Body of pancreas (tissue), 4 donors: ENCODE results near the gene CSF1. TPM values are rescaled to one million over a fixed set of nuclear protein-coding genes. Genes with fewer than 3 reads are reported as not detected.

Experiments used
- ATAC-seq: fragments of 150-250 bp; one replicate; pipeline ENCODE4 v1.9.1; 2016
- DNase-seq, 4 donors: peaks; one replicate each; pipeline ENCODE4 v3.0.0-alpha.2; 2019
- H3K27ac ChIP-seq, 4 donors: fragments of 200-600 bp; sonication (generic); 1 replicate in 3 of 4; 2 replicates in 1 of 4; pipeline versions ENCODE4 v1.5.1 to v1.6.1; 2016 to 2019; ENCODE audit warnings: mild to moderate bottlenecking in 1 of 4, mixed read lengths in 1 of 4, moderate library complexity in 1 of 4
- H3K27me3 ChIP-seq, 2 donors: fragments of 200-600 bp; sonication (generic); one replicate each; pipeline ENCODE4 v1.6.0; 2016; ENCODE audit warnings: mild to moderate bottlenecking in 1 of 2
- H3K36me3 ChIP-seq, 2 donors: fragments of 200-600 bp; sonication (generic); replicated peaks in 1 of 2; 2 replicates each; pipeline ENCODE4 v1.5.1; 2016; ENCODE audit warnings: low read depth in 2 of 2; ENCODE audit not compliant: insufficient read depth in 1 of 2
- H3K4me1 ChIP-seq: fragments of 200-600 bp; sonication (generic); one replicate; pipeline ENCODE4 v1.6.0; 2016
- H3K4me3 ChIP-seq, 2 donors: fragments of 200-600 bp; sonication (generic); 1 replicate in 1 of 2; 2 replicates in 1 of 2; pipeline ENCODE4 v1.5.1; 2016 to 2019
- H3K9me3 ChIP-seq, 3 donors: fragments of 200-600 bp; sonication (generic); 1 replicate in 2 of 3; 2 replicates in 1 of 3; pipeline ENCODE4 v1.5.1; 2016
- CTCF ChIP-seq, 7 experiments: fragments of 450-650 bp in 4 of 7; fragments of 200-600 bp in 3 of 7; sonication (generic) in 3 of 7; IDR thresholded peaks; one replicate each; pipeline ENCODE4 v1.5.1; 2016 to 2019; ENCODE audit warnings: antibody characterized with exemption in 7 of 7
- POLR2A ChIP-seq, 3 donors: fragments of 450-650 bp; IDR thresholded peaks; one replicate each; pipeline ENCODE4 v1.6.1; 2016; ENCODE audit warnings: antibody characterized with exemption in 3 of 3, mild to moderate bottlenecking in 2 of 3
- WGBS, 2 donors: methylation state at CpG; one replicate each; pipeline ENCODE4 v1.1.5; 2017; 5-methylcytosine and 5-hydroxymethylcytosine counted together
- intact Hi-C: fragments of 100-400 bp; cut with DNase I; formaldehyde crosslinking; loops from one replicate; pipeline ENCODE4 v1.15.1; 2023
- total RNA-seq, 2 donors: library from RNA; depleted of rRNA; stranded (reverse); fragments of >200 nt; gene quantifications; one replicate each; pipeline ENCODE4 v1.1.0, GENCODE V29; 2016

CSF1 gene
- total RNA-seq, 2 donors from 2014 or later: 26.7 to 60.7 TPM

- TF ChIP-seq POLR2A (IDR thresholded peaks at IDR 0.05) (no peak), CTCF (IDR thresholded peaks at IDR 0.05) (no peak)
- no peaks in the 10 kb centered on the region for H3K27me3 ChIP-seq
- peaks cover 17% of the 10 kb centered on the region for H3K4me1 ChIP-seq
- intact Hi-C loops: no loop called here
- no peaks in the 10 kb centered on the region for H3K36me3 ChIP-seq
- DNase-seq (no peak), ATAC-seq (no peak)
- no peaks in the 10 kb centered on the region for H3K9me3 ChIP-seq
- H3K27ac ChIP-seq: no peak overlapping the region
- 61 to 80% methylated on average over 8 of the region's 8 CpGs for WGBS, 2 donors
- no peak overlapping the region for H3K4me3 ChIP-seq
Observed at GRCh38 chr1:109896681-109897080, 14.0 kb upstream of the CSF1 start.

GRCh38 chr1:109897259-109897955 lies 13.2 kb upstream of the CSF1 start:
- intact Hi-C loops: no loop called here
- DNase-seq (peak in 1 of 4 donors; percentile 22), ATAC-seq (no peak)
- 75% methylated on average over 7 of the region's 7 CpGs for WGBS, 2 donors
- Histone ChIP-seq H3K27ac (no peak overlapping the region), H3K9me3 (no peaks in the 10 kb centered on the region), H3K27me3 (no peaks in the 10 kb centered on the region), H3K36me3 (no peaks in the 10 kb centered on the region), H3K4me3 (no peak overlapping the region), H3K4me1 (peaks cover 13% of the 10 kb centered on the region)
- TF ChIP-seq CTCF (IDR thresholded peaks at IDR 0.05) (no peak), POLR2A (IDR thresholded peaks at IDR 0.05) (no peak)

- no peak overlapping the region for H3K27ac ChIP-seq
- WGBS, 2 donors: 73 to 76% methylated on average over 2 of the region's 2 CpGs
- H3K4me1 ChIP-seq: peaks cover 15% of the 10 kb centered on the region
- no peaks in the 10 kb centered on the region for H3K27me3 ChIP-seq
- TF ChIP-seq POLR2A (IDR thresholded peaks at IDR 0.05): no peak
- no peak for TF ChIP-seq CTCF (IDR thresholded peaks at IDR 0.05)
- intact Hi-C loops: no loop called here
- DNase-seq: no peak
- no peaks in the 10 kb centered on the region for H3K36me3 ChIP-seq
- no peaks in the 10 kb centered on the region for H3K9me3 ChIP-seq
- H3K4me3 ChIP-seq: no peak overlapping the region
- ATAC-seq: no peak
Observed at GRCh38 chr1:109898842-109899241, 11.8 kb upstream of the CSF1 start.

- 94 to 95% methylated on average over 2 of the region's 2 CpGs for WGBS, 2 donors
- Histone ChIP-seq H3K4me1 (peaks cover 22% of the 10 kb centered on the region), H3K4me3 (no peak overlapping the region), H3K27ac (no peak overlapping the region), H3K9me3 (no peaks in the 10 kb centered on the region), H3K36me3 (no peaks in the 10 kb centered on the region), H3K27me3 (no peaks in the 10 kb centered on the region)
- TF ChIP-seq CTCF (IDR thresholded peaks at IDR 0.05): no peak
- TF ChIP-seq POLR2A (IDR thresholded peaks at IDR 0.05): no peak
- intact Hi-C loops: no loop called here
- DNase-seq (no peak), ATAC-seq (no peak)
Observed at GRCh38 chr1:109901141-109901523, 9.5 kb upstream of the CSF1 start.

GRCh38 chr1:109901524-109902145 lies 9.0 kb upstream of the CSF1 start:
- TF ChIP-seq POLR2A (IDR thresholded peaks at IDR 0.05) (no peak), CTCF (IDR thresholded peaks at IDR 0.05) (no peak)
- H3K4me3 ChIP-seq: no peak overlapping the region
- H3K4me1 ChIP-seq: peaks cover 22% of the 10 kb centered on the region
- H3K27me3 ChIP-seq: no peaks in the 10 kb centered on the region
- DNase-seq: peak; percentile 61 to 73 (median 70)
- 89% methylated on average over 4 of the region's 4 CpGs for WGBS, 2 donors
- H3K36me3 ChIP-seq: no peaks in the 10 kb centered on the region
- no peak overlapping the region for H3K27ac ChIP-seq
- intact Hi-C loops: no loop called here
- no peaks in the 10 kb centered on the region for H3K9me3 ChIP-seq
- ATAC-seq: peak; percentile 64
